GM12892 (cell line): ENCODE data around the gene RITA1.

Experiments
- POLR2A ChIP-seq: IDR thresholded peaks from 2 replicates; pipeline ENCODE4 v1.6.1; 2011; ENCODE audit warnings: low read depth, low read length, control low read depth
- POLR2AphosphoS5 ChIP-seq: IDR thresholded peaks from 2 replicates; pipeline ENCODE4 v1.6.1; 2011; ENCODE audit warnings: low read depth, low read length, control low read depth

- TF ChIP-seq POLR2AphosphoS5, result no peak
- TF ChIP-seq POLR2A, result no peak
Observed at GRCh38 chr12:113239811-113240331, 54.4 kb downstream of the RITA1 start.
